HG03064 (cell line): ENCODE measurements around the gene BBS9.

ENCODE experiments used
- ATAC-seq: cut with Tn5 transposase; IDR thresholded peaks from one replicate; pipeline ENCODE4 v1.9.1; 2021; ENCODE audit warnings: low read depth; ENCODE audit not compliant: unreplicated experiment

Gene BBS9

DNA sequence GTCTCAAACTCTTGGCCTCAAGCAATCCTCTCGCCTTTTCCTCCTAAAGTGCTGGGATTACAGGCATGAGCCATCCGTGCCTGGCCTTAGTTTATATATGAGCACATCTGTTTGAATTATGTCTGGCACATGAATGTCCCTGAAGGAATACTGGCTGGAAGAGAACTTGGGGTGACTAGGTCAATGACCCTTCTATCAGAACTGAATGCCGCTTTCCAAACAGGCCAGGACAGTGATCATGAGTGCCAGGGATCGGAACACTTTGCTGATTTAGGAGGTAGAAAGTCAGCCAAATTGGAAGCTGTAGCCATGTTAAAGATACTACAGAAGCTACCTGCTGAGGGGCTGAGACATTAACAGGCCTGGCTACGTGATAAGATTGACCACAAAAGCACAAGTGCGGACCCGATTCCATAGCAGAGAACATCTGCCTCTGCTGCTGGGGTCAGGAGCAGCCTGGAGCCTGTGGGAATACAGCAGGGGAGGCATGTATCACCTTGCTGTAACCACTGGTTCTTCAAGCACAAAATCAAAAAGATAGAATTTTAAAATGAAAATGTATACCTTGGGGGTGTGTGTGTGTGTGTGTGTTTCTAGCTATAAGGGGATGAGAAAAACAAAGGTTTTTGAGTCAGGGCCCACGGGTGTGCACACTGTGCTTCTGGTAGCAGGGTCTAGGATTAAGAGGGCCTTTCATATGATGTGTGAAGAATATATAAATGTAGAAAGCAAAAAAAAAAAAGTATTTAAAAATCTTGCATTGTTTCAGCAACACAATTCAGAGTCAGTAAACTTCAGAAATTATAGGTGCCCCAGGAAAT lies 293.7 kb downstream of the BBS9 start:
- ATAC-seq, result no peak

DNA sequence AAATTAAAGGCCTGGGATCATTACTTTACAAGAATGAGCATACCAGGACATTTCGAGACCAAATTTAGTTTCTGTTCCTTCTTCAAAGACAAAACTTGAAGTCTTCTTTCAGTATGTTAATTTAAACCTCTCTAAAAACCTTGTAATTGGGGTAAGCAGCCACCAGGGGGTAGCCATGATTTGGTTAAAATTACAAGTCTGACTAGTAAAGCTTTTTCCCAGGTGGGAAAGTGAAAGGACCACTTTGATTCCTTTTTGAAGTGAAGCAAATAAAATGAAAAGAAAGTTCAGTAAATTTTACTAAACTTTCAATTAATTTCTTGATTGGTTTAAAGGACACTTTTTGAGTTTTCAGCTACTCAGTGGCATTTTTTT lies 294.3 kb downstream of the BBS9 start:
- ATAC-seq, result no peak

DNA sequence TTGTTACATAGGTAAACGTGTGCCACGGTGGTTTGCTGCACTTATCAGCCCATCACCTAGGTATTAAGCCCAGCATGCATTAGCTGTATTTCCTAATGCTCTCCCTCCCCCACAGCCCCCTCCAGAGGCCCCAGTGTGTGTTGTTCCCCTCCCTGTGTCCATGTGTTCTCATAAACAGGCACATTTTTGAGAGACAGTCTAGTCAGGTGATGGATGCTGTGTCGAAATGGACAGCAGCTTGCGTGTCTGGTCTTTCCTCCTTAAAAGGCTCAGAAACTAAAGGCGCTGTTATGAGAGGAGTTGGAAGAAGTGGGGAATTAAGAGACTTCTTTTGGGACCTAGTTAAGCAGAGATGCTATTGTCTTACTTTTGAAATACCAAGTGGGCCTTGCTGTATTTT lies 296.0 kb downstream of the BBS9 start:
- ATAC-seq, result no peak

DNA sequence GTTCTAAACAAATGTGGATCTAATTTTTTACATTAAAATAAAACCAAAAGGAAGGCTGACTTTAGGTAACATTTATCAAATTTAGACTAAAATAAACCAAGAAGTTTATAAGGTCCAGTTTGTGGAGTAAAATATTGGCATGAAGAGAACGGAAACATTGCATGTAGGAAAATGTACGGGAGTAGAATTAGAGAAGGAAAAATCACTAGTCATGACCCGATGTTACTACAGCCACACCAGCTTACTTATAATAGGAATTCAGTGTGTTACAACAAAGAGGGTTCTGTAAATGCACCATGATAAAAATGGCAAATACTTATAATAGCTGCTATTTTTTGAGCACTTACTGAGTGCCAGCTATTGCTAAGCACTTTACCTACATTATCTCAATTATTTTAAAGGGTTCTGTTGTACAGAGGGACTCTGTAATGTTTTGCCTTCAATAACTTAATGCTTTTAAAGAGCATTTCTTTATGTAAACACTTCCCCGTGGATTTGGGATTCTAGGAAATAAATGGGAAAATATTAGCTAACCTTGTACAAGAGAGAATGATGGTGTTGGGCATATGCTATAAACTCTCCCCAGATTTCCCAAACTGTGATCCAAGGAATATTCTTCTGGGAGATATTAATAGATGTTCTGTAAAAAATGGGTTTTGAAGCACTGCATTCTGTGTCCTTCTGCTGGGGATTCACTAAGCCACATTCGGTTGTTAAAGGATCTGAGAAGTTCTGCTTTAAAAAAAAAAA lies 296.7 kb downstream of the BBS9 start:
- ATAC-seq, result no peak

DNA sequence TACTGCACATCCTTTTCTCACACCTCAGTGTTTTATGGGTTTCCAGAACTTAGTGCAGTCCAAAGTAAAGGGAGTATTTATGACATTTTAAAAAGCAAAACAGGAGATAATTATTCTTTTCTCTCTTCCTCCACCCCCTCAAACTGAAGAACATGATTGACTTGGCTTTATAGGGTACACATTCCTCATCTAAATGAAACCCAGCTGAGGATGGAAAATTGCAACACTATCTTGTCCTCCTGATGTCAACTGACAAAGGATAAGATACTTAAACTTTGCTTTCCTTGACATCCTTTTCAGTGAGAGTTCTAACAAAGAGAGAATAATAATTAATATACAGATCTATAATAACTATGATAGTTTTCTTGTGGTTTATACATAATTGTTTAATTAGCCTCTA lies 299.1 kb downstream of the BBS9 start:
- no peak for ATAC-seq

DNA sequence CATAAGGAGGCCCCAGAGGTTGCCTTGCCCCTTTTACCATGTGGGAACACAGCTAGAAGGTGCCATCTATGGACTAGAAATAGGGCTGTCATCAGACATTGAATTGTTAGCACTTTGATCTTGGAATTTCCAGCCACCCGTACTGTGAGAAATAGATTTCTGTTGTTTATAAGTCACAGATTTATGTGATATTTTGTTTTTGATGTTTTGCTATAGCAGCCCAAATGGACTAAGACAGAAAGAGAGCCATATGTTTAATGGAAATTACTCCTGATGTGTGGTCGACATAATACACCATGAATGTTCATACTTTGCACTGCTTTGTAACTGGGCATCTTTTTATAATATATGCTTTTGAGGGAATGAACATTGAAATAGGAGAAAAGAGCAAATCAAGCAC lies 302.2 kb downstream of the BBS9 start:
- ATAC-seq, result no peak

DNA sequence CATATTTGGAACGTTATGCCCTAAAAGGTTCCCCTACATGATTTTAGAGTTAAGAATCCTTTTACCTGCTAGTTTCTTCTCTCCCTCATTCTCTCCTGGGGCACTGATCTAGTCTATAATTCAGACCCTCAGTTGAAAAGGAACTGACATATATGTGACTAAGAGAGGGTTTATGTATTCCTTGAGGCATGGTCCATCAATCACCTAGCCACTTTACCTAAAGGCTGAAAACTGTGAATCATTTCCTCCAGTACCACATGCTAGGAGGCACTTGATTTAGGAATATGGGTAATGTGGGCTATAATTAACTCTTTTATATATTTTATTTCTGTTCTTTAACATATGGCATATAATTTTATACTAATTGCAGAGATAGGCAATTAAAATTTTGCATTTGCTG lies 303.5 kb downstream of the BBS9 start:
- no peak for ATAC-seq

DNA sequence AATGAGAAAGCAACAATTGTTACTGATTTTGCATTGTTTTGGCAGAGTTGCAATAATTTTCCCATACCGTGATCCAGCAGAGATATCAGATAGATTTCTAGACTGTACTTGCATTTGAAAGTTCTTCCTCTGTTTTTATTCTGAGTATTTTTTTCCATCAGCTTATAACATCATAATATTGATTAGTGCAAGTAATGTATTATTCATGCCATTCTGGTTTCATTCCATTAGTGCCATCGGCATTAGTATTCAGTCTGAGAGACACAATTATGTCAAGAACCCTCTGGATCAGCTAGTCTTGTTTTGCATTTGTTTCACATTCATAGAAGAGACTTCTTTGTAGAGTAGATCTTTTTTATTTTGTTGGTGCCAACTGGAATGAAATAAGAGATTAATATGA lies 304.0 kb downstream of the BBS9 start:
- no peak for ATAC-seq

DNA sequence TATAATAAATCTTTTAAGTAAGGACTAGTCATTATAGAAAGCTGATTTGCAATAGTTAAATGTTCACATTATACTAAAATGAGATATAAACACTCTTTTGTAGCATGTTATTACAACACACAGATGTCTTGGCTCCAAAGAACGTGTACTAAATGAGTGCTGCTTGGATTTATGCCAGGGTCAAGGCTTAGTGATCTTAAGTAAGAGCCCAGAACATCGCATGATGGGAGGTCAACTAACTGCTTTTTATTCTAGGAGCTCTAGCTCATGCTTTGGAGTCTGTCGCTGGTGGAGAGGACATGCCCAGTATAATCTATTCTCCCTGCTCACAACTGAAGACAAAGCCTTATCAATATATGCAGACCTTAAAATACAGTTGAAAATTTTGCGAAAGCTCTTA lies 315.1 kb downstream of the BBS9 start:
- no peak for ATAC-seq

DNA sequence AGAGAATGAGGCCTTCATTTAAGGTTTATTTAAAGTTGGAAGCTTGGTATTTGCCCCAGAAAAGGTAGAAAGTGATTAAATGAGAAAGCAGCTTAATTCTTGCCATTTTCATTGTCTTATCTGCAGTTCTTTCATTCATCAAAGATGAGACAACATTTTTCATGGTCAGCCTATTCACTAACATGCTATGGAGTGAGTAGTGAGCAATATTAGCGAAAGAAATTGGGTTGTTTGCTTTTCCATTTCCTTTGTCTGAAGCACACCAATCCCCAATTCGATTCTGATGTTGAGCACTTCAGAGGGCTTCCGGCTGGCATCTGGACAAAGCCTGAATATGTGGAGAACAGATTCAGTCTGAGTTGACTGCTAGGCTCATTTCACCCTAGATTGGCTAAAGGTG lies 317.2 kb downstream of the BBS9 start:
- no peak for ATAC-seq

DNA sequence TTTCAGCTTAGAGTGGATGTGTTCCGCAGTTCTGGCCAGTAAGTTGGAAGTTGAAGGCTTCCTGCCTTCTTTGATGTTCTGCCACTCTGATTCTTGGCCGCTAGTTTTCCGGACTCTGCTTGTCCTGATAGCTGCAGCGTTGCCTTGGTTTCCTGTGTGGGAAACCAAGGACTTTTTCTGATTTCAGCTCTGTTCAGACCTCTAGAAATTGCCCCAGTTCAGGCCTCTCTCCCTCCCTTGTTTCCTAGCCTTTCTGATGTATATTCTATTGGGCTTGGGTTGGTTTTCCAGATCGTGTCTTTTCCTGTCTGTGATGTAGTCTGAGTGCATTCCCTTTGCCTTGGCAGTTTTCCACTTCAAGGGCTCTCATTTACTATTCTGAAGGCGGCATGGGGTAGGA lies 318.7 kb downstream of the BBS9 start:
- ATAC-seq, result no peak

DNA sequence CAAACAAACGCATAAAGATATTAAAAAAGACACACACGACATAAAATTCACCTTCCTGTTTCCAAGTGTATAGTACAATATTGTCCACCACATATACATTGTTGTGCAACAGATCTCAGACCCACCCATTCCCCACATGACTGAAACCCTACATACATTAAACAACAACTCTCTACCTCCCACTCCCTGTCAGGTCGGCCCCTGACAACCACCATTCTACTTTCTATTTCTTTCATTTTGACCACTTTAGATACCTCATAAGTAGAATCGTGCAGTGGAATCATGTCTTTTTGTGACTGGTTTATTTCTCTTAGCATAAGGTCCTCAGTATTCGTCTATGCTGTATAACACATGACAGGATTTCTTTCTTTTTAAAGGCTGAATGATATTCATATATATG lies 320.5 kb downstream of the BBS9 start:
- no peak for ATAC-seq

DNA sequence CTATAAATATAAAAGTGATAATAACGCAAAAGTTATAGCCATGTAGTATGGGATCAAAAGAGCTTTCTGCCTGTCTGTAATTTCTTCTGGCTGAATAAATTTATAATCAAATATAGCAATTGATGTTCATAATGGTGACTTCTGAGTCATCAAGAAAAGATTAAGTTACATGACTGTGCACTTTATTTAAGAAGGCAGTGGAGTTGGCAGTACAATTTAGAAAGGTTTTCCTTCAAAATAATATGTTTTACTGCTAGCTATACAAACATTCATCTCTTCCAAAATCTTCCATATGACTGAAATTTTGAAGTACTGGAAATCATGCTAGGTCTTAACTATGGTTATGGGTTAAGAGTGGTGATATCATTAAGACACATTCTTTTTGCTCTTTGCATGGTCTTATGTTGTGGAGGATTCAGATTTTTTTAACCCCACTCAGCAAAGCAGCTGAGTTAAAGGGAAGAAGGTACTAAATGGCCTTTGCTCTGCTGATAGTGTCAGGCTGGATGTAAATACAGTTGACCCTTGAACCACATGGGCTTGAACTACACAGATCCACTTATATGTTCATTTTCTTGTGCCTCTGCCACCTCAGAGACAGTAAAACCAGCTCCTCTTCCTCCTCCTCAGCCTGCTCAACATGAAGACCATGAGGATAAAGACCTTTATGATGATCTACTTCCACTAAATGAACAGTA lies 323.6 kb downstream of the BBS9 start:
- no peak for ATAC-seq

DNA sequence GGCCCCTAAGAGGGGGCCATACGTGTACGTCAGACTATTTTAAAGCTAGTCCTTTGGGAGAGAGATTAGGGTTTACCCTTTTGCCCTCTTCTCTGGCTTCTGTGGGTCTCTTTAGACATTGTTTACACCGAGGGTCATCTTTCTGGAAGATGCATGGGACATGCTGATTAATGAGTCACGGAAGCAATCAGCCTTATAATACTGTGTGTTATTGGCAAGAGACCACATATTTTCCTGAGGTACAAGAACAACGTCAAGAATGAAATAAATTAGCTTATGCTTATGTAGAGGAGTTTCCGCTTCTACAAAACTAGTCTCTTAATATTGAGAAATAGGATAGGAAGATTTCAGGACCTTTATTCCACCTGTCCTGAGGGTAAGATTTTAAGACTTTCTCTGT lies 327.7 kb downstream of the BBS9 start:
- ATAC-seq, result no peak

DNA sequence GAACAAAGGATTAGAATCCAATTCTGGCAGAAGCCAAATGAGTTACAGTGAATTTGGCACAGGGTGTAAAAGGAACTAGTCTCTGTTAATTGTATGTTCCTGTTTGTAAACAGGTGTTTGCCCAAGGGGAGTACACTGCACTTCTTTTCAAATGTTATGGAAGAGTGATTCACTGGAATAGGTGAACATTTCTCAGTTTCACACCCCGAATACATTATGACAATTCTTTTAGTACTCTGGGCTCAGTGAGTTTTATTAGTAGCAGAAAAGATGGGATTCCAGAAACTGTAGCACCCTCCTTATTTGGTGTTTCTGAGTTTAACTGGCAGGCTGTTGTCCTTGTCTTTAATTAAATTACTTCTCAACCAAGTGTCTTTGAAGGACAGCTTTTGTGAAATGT lies 329.2 kb downstream of the BBS9 start:
- ATAC-seq, result no peak

DNA sequence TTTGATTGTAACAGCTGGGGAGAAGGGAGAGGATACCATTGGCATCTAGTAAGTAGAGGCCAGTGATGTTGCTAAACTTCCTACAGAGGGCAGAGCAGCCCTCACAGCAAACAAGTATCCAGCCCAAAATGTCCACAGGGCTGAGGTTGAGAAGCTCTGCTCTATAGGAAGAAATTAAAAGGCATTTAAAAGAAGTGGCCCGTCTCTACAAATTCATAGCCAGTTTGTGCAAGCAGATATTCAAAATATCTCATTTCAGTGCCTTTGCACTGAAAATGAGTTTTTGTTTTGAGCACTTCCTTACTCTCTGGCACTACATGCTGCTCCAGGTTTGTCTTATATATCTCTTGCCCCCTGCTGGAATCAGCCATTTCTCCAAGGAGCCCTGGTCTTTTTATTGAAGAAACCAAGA lies 330.0 kb downstream of the BBS9 start:
- ATAC-seq, result no peak

DNA sequence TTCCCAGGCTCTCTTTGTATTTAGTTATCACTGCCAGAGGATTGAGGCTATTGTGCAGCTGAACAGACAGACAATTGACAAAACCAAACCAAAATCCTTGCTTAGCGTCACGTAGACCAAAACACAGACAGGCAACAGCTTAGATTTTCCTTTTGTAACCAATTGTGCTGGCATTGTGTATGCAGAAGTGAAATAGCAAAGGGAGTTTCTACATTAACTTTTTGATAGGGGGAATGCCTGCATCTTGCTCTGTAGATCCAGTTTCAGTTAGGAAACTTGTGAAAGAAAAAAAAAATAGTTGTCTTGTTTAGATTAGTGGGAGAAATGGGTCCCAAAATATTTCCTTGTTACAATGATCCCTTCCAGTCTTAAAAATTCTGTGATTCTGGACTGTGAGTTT lies 333.8 kb downstream of the BBS9 start:
- ATAC-seq, result no peak

DNA sequence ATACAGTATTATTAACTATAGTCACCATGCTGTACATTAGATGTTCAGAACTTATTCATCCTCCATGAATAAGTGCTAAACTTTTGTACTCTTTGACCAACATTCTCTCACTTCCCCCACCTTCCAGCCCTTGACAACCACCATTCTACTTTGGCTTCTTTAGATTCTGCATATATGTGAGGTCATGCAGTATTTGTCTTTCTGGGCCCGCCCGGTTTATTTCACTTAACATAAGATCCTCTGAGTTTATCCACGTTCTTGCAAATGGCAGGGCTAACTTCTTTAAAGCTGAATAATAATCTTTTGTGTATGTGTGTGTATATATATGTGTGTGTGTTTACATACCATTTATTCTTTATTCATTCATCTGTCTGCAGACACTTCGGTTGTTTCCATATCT lies 336.8 kb downstream of the BBS9 start:
- no peak for ATAC-seq

DNA sequence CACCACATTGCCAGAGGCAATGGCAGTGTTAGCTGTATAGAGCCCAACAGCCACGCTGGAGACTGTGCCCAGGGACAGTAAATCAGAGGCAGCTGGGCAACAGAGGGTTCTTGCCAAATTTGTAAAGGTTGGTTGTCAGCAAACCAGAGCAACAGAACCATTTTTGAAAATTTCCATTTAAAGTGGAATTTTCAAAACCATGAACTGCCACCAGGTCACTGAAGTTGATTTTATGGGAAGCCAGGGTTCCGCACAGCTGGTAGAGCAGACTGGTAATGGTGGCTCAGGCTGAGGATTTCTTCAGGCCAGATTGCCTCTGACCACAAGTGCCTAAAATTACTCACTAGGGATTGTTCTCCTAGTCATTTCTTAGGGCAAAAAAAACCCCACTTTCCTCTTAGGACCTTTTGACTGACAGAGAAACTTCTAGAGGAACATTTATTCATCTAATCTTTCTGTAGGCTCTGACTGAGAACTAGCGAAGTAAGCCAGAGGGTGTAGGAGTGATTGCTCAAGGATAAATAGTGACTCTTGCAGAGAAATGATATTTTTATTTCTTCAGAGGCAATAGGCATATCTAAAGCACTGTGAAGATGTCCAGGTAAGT lies 342.4 kb downstream of the BBS9 start:
- no peak for ATAC-seq

DNA sequence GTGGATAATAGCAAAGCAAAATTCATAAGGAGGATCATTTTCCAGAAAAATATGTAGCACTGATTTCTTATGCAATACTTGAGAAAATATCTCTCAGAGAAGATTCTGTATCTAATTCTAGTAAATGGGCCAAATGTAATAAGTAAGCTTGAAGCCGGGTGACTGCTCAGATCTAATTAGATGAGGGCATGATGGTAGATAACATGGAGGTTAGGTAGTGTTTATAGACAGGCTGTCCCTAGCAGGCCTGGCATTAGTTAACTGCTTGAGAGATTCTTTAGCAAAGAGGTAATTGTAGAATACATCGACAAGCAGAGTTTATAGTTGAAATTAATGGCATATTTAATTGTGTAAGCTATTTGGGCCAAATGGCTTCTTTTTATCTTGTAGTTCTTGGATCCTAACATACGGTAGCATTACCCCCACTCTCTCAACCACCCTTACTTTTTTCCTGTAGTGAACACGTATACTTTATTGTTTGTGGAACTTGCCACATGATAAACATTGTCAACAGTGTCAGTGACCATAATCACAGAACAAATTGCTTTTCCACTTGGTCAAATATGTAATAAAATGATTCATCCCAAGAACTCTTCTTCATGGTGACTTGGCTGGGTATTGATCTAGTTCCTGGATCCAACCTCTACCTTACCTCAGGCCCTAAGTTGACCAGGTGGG lies 343.1 kb downstream of the BBS9 start:
- ATAC-seq, result no peak
